ENCODE results near the gene NSA2. TPM values are rescaled to one million over a fixed set of nuclear protein-coding genes. Genes with fewer than 3 reads are reported as not detected.

NSA2 gene
- total RNA-seq, 1 donor from 2014 or later: 143 TPM

- DNase-seq (ENCODE audit: low read depth): no peak
- no peak overlapping the region for H3K4me3 ChIP-seq (ENCODE audit: low read depth, low read length)
- no peak for TF ChIP-seq CTCF (conservative IDR thresholded peaks at IDR 0.05; ENCODE audit: low read depth, low read length)
Measured at GRCh38 chr5:74761241-74761640, 5.8 kb upstream of the NSA2 start.

DNA sequence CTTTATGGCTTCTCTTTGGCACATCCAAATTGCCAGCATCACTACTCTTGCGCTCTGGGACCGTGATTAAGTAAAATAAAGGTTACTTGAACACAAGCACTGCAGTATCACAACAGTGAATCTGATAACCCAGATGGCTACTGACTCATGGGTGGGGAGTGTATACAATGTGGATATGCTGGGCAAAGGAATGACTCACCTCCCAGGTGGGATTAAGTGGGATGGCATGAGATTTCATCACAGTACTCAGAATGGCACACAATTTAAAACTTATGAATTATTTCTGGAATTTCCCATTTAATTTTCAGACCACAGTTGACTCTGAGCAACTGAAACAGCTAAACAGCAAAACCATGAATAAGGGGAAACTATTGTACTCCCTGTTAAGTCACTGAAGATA, 4.5 kb upstream of the NSA2 start:
- no peak overlapping the region for H3K4me3 ChIP-seq (ENCODE audit: low read depth, low read length)
- no peak for TF ChIP-seq CTCF (conservative IDR thresholded peaks at IDR 0.05; ENCODE audit: low read depth, low read length)
- peak; percentile 36 for DNase-seq (ENCODE audit: low read depth)

DNA sequence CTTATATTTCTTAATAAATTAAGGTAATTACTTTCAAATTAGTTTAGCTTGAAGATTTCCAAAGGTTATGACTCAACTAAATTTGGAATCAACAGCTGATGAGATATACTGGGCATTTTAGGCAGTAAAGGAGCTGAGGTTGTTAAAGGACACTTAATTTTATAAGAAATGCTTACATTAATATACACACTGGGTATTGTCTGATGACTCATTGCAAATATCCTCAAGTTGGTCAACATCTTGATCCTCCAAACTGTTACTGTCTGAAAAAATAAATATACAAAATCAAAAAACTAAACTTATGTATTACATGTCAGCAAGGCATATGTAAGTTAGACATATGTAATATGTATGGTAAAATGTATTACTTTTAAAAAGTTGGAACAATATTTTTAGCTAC, 3.5 kb upstream of the NSA2 start:
- DNase-seq (ENCODE audit: low read depth): no peak
- no peak overlapping the region for H3K4me3 ChIP-seq (ENCODE audit: low read depth, low read length)
- no peak for TF ChIP-seq CTCF (conservative IDR thresholded peaks at IDR 0.05; ENCODE audit: low read depth, low read length)

DNA sequence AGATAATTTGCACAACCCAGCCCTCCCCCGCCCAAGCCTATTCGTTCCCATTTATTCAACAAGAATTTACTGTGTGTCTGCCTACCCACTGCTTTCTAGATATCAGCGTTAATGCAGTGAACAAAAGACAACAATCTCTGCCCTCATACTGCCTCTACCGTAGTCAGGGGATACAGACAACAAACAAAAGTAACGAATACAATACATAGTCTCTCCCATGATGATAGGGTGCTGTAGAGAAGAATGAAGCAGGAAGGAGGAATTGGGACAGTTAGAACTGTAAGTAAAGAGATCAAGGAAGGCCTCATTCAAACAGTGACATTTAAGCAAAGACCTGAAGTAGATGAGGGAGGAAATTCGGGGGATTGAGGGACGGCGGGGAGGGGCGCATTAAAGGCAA, 1.8 kb upstream of the NSA2 start:
- no peak for DNase-seq (ENCODE audit: low read depth)
- H3K4me3 ChIP-seq (ENCODE audit: low read depth, low read length): no peak overlapping the region

DNA sequence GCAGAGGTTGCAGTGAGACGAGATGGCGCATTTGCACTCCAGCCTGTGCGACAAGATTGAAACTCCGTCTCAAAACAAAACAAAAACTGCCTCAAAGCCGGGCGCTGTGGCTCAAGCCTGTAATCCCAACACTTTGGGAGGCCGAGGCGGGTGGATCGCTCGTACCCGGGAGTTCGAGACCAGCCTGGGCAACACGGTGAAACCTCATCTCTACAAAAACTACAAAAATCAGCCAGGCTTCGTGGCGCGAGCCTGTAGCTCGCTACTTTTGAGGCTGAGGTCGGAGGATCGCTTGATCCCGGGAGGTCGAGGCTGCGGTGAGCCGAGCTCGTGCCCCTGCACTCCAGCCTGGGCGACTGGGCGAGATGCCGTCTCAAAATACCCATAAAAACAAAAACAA, 1.1 kb upstream of the NSA2 start:
- peak overlapping the region; percentile 88 for H3K4me3 ChIP-seq (ENCODE audit: low read depth, low read length)
- TF ChIP-seq CTCF (conservative IDR thresholded peaks at IDR 0.05; ENCODE audit: low read depth, low read length): no peak

More for the DNA sequence above, 1.8 kb upstream of the NSA2 start:
- TF ChIP-seq CTCF (conservative IDR thresholded peaks at IDR 0.05; ENCODE audit: low read depth, low read length): no peak

GRCh38 chr5:74766418-74766848, 616 bp upstream of the NSA2 start:
- peak; percentile 57 for TF ChIP-seq CTCF (conservative IDR thresholded peaks at IDR 0.05; ENCODE audit: low read depth, low read length)
- H3K4me3 ChIP-seq (ENCODE audit: low read depth, low read length): peak overlapping the region; percentile 88
- peak; percentile 41 for DNase-seq (ENCODE audit: low read depth)

More for the DNA sequence above, 1.1 kb upstream of the NSA2 start:
- no peak for DNase-seq (ENCODE audit: low read depth)

DNA sequence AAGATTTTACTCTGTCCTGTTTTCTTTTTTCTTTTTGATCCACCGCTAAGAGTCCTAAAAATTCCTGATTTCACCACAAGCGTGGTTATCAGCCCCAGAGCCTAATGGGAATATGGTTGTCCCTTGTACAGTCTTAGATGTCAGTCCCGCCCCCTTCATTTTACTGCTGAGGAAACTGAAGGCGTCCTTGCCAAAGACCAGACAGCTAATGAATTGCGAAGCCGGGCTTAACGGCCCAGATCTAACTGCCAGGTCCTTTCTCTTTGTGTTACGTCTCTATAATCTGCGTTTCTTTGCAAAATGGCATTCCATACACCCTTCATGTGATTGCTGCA, 497 bp downstream of the NSA2 start:
- DNase-seq (ENCODE audit: low read depth): peak; percentile 12
- H3K4me3 ChIP-seq (ENCODE audit: low read depth, low read length): peak overlapping the region; percentile 88
- TF ChIP-seq CTCF (conservative IDR thresholded peaks at IDR 0.05; ENCODE audit: low read depth, low read length): no peak
